Fibroblast of skin of right quadriceps (primary cell): Measurements from ENCODE around the gene ATP12A.
A peak's percentile ranks its signal among the peaks of the same experiment; 100 is the strongest.

Experiments
- DNase-seq: peaks from one replicate; pipeline ENCODE4 v3.0.0-alpha.2; 2013

Gene ATP12A

GRCh38 chr13:24738366-24738847 lies 58.2 kb downstream of the ATP12A start:
- no peak for DNase-seq

- DNase-seq = no peak
Measured at GRCh38 chr13:24740014-24740890, 60.0 kb downstream of the ATP12A start.

GRCh38 chr13:24741016-24741662 lies 60.9 kb downstream of the ATP12A start:
- no peak for DNase-seq

GRCh38 chr13:24741791-24742190 lies 61.6 kb downstream of the ATP12A start:
- DNase-seq = no peak

- DNase-seq = peak; percentile 9
Measured at GRCh38 chr13:24742294-24742693, 62.1 kb downstream of the ATP12A start.

- no peak for DNase-seq
Measured at GRCh38 chr13:24742977-24743376, 62.8 kb downstream of the ATP12A start.

GRCh38 chr13:24744247-24744646 lies 64.0 kb downstream of the ATP12A start:
- no peak for DNase-seq

- DNase-seq = no peak
Measured at GRCh38 chr13:24745516-24745860, 65.3 kb downstream of the ATP12A start.

- DNase-seq = no peak
Measured at GRCh38 chr13:24745861-24746617, 65.8 kb downstream of the ATP12A start.

GRCh38 chr13:24746618-24747247 lies 66.5 kb downstream of the ATP12A start:
- no peak for DNase-seq

GRCh38 chr13:24747248-24748060 lies 67.2 kb downstream of the ATP12A start:
- DNase-seq = no peak

GRCh38 chr13:24748061-24748400 lies 67.8 kb downstream of the ATP12A start:
- DNase-seq = no peak

- DNase-seq = no peak
Measured at GRCh38 chr13:24759197-24759596, 79.0 kb downstream of the ATP12A start.
